COLO829 (cell line): ENCODE results near the gene WDR35.

Experiments used
- DNase-seq: peaks from one replicate; pipeline ENCODE4 v3.0.0; 2012; ENCODE audit warnings: low spot score

The WDR35 gene

GRCh38 chr2:20011276-20012031, 21.5 kb upstream of the WDR35 start:
- no peak for DNase-seq

GRCh38 chr2:20008703-20009102, 18.8 kb upstream of the WDR35 start:
- DNase-seq: no peak

GRCh38 chr2:20005891-20006470, 16.1 kb upstream of the WDR35 start:
- no peak for DNase-seq

- DNase-seq: no peak
These were observed 15.2 kb upstream of the WDR35 start for GRCh38 chr2:20005067-20005627.

- no peak for DNase-seq
These were observed 11.5 kb upstream of the WDR35 start for GRCh38 chr2:20001361-20001863.

- DNase-seq: no peak
These were observed 3.8 kb upstream of the WDR35 start for GRCh38 chr2:19993731-19994130.

- DNase-seq: no peak
These were observed 2.0 kb upstream of the WDR35 start for GRCh38 chr2:19991895-19992294.

- no peak for DNase-seq
These were observed 467 bp upstream of the WDR35 start for GRCh38 chr2:19990416-19990728.

GRCh38 chr2:19989342-19989666, 601 bp downstream of the WDR35 start:
- DNase-seq: no peak

GRCh38 chr2:19988600-19988999, 1.3 kb downstream of the WDR35 start:
- DNase-seq: no peak

GRCh38 chr2:19987936-19988335, 2.0 kb downstream of the WDR35 start:
- no peak for DNase-seq

GRCh38 chr2:19982268-19982667, 7.6 kb downstream of the WDR35 start:
- peak; percentile 11 for DNase-seq

GRCh38 chr2:19979932-19980331, 10.0 kb downstream of the WDR35 start:
- no peak for DNase-seq

GRCh38 chr2:19973466-19973865, 16.4 kb downstream of the WDR35 start:
- no peak for DNase-seq

- no peak for DNase-seq
These were observed 18.2 kb downstream of the WDR35 start for GRCh38 chr2:19971691-19972090.

GRCh38 chr2:19963386-19963785, 26.5 kb downstream of the WDR35 start:
- DNase-seq: no peak

- DNase-seq: peak; percentile 60
These were observed 34.1 kb downstream of the WDR35 start for GRCh38 chr2:19955544-19956422.

GRCh38 chr2:19949071-19949470, 40.8 kb downstream of the WDR35 start:
- no peak for DNase-seq

- no peak for DNase-seq
These were observed 42.5 kb downstream of the WDR35 start for GRCh38 chr2:19947184-19947940.

GRCh38 chr2:19944205-19944845, 45.6 kb downstream of the WDR35 start:
- DNase-seq: no peak

GRCh38 chr2:19943189-19943588, 46.7 kb downstream of the WDR35 start:
- DNase-seq: no peak
